Amniotic stem cell (primary cell): ENCODE results near the gene GPR55.

Experiments
- DNase-seq: peaks from one replicate; lab custom pipeline; 2025; lab: John Stamatoyannopoulos, UW

The GPR55 gene

DNA sequence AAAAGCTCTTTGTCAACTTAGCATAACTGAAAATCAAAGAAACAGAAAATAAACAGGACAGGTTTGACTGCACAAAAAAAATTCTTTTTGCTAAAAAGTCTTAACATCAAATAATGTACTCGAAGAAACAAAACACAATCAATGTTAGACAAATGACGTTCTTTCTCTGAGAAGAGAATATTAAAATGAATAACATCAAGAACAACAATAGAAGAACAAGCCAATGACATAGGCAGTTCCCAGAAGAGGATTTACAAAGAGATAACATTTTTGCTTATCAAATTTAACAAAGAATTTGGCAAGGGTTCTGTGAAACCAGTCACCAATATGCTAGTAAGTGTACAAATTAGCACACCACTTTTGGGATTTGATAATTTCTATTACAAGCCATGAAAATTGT is 5.8 kb downstream of the GPR55 start:
- no peak for DNase-seq

DNA sequence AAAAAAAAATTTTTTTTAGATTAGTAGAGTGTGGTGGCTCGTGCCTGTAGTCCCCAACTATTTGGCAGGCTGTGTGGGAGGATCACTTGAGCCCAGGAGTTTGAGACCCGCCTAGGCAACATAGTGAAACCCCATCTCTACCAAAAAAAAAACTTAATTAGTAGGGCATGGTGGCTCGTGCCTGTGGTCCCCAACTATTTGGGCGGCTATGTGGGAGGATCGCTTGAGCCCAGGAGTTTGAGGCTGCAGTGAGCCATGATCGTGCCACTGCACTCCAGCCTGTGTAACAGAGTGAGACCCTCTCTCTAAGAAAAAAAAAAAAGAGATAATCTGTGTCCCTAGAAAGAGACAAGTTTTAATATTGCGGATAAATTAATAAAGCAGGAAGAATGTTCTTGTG is 8.8 kb downstream of the GPR55 start:
- no peak for DNase-seq

DNA sequence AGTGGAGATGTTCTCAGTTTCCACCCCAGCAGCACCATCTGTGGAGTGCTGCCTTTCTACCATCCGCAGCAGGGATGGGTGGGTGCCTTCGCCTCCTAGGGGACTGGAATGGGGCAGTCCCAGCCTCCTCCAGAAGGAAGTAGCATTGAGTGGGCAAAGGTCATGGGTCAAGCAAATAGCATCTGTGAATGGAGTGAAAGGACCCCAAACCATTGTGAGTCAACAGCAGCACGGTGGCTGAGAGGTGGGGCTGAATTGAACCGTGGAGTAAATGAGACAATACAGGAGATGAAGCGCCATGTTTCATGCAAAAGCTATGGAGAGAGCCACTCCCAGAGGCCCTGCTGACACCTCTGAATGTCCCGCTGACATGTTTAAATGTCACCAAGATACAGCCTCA is 9.7 kb downstream of the GPR55 start:
- DNase-seq: no peak

DNA sequence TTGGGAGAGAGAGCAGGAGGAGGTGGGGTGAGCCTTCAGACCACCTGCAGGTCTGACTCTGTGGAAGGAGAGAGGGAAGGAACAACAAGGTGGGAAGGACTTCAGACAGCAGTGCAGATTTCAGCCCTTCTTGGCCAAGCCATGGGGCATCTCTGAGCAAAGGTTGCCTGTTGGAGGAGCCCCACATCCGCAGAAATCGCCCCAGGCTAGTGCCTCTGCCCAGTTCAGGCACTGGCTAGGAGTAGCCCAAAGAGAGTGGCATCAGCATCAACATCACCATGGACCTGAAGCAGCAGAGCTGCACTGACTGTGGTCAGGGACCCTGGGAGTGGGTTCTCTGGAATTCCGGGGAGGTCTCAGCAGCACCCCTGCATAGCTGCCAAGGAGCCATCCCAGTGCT is 10.2 kb downstream of the GPR55 start:
- DNase-seq: no peak

DNA sequence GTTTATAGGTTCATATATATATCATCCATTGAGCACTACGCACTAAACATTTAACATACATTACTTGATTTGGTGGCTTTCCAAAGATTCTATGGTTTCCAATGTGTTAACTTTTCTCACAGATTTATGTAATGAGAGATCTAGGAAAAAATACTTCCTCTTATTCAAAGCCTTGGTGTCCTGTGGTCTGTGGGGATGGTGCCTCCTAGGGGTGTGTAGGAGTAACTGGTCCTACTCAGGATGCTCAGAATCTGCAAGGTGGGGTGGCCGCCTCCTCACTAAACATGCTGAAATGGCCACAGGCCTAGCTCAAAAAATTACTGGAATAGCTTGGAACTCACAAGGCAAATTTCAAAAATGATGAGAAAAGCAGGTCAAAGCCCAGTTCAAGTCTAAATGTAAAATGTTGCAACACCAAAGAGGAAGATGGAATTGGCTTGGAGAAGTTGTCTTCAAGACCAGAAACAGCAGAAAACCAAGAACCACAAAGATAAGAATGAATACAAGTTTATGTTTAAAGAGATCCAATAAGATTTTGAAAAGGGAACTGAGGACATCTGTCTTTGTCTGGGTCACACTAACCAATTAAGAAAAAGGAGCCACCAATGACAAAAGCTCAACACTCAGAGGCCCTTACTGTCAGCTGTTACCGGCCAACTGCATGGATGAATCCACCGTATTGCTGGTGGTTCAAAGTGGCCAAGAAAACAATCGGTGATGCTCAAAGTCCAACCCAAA is 11.5 kb downstream of the GPR55 start:
- no peak for DNase-seq

DNA sequence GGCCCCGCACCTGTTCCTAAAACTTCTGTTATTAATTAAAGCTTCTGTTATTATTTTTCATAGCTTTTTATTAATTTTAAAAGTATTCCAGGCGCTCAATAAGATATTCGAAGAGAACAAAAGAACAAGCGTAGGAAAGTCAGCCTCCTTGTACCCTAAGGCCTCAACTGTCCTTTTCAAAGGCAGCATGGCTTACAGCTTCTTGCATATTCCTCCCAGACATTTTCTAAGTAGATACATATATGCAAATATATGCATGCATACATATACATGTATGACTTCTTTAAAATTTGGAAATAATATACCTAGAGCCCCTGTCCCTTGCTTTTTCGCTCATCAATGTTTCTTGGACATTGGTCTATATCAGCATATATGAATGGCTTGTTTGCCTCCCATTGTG is 12.3 kb downstream of the GPR55 start:
- DNase-seq: no peak

DNA sequence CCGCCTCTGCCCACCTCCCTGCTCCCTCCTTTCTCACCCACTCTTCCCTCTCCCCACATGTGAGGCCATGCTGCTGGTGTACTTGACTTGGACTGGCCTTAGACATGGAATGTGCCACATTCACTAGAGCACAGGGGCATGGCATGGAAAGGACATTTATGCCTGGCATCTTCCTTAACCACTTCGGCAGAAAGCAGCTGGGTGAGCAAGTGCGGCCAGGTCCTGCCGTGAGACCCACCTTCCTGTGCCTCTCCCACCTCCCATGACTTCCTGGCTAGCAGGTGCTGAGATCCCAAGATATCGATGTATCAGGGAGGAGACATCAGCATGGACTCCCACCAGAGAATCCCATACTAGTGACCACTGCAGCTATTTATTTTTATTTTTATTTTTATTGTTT is 13.0 kb downstream of the GPR55 start:
- no peak for DNase-seq

DNA sequence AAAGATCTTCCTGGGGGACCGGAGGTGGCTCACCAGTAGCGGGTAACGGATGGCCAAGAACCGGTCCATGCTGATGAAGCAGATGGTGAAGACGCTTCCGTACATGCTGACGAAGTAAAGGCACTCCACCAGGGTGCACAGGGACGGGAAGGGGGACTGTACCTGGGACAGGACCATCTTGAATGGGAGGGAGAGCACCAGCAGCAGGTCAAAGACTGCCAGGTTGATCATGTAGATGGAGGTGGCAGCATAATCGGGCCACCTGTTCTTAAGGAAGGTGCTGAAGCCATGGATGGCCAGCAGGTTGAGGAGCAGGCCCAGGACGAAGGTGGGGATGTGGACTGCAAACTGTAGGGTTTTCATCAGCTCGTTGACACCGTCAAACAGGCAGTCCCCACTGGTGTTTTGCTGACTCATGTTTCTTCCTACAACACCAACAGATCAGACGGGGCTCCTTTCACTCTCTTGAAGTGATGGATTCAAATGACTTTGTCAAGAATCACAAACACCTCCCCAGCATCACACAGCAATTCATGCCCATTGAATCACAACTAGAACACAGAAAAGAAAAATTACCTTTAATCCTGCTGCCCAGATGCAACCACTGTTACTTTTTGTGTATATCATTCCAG is 14.4 kb downstream of the GPR55 start:
- DNase-seq: no peak

DNA sequence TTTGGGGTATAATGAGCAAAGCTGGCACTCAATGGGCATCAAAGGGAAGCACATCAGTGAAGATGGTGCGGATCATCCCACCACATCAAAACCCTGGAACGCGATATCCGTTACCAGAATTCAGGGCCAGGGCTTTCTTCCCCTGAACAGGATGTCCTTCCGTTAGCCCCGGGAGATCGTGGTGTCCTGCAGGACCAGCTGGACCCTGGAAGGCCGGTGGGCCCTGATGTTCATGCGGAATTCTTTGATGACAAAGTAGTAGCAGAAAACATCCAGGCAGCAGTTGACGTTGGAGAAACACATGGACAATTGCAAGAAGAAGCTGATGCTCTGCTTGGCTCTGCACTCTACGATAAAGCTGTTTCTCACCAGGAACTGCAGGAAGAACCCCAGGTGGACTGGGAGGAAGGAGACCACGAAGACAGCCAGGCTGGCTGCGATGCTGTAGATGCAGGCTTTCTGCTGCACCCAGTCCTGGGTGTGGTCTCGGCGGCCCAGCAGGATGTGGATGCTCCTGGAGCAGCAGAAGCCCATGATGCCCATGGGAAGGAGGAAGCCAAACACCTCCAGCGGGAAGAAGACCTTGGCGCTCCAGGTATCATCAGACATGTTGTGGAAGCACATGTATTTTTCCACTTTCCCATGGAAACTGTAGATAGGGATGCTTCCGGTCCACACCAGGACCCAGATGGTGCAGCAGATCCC is 15.0 kb downstream of the GPR55 start:
- no peak for DNase-seq

DNA sequence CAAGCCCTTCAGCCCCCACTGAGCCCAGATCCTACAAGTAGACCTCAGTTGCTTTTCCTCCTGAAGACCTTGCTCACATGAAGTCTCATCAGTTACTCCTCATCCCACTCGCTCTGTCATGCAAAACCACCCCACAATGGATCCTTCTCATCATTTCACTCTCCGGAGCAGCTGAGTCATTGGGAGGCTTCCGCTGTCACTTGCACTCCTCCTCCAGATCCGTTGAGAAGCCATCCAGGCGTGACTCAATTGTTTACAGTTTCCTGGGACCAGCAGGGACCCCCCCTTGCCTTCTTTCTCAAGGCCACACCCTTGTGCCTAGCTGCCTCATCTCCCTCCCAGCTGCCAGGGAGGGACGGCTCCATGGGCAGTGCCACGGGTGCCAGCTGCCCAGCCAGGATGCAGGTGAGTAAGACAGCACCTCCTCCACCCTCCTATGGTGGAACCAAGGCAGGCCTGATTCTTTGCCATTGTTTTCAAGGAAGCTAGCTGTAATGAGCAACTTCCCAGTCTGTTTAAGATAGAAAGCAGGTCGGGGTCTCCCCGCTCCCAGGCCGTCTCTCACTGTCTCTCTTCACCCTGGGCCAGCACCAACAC is 16.3 kb downstream of the GPR55 start:
- DNase-seq: no peak

DNA sequence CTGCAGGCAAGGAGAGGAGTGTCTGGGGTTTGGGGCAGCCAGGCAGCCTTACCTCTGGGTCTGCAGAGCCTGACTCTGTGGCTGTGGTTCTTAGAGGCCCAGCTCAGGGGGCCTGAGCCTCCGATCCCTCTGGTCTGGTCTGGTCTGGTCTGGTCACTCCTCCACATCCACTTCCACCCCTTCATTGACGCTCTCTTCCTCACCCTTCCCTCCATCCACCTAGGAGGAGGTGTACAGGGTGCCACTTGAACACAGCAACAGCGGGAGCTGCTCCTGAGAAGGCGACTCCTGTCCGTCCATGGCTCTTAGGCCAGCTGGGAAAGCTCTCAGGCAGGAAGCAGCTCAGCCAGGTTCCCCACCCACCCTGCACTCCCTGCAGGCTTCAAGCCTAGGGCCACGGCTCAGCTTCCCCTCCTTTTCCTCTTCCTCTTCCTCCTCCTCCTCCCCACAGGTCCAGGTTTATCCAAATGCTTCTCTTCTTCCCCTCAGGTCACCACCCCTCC is 16.9 kb downstream of the GPR55 start:
- no peak for DNase-seq

DNA sequence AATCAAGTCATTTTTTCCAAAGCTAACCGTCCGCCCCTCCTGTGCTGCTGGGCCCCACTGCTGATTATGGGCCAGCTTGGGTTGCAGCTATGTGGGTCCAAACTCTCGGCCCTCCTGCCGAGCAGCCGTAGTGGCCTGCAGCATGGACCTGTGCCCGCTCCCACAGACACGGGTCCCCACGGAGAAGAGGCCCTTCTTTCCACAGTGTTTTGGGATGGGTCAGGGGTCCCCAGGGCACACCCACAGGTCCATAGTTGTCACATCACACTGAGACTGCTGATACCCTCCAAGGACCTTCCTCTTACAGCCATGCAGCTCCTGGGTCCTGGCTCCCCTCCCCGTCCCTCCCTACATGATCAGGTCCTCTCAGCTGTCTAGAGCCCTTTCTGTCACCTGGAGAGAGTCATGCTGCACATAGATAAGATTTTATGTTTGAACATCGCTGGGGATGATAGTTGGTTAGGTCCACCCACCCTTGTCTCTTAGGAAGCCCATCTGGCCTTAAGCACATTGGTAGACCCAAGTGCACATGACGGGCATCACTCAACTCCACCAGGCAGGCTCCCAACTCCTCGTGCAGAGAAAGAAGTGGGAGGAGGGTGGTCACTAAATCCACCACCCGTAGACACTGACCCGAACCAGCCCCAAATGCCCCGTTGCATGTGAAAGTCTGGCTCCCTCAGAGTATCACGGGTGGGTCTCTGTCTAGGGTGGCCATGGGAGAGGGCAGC is 17.5 kb downstream of the GPR55 start:
- DNase-seq: no peak

DNA sequence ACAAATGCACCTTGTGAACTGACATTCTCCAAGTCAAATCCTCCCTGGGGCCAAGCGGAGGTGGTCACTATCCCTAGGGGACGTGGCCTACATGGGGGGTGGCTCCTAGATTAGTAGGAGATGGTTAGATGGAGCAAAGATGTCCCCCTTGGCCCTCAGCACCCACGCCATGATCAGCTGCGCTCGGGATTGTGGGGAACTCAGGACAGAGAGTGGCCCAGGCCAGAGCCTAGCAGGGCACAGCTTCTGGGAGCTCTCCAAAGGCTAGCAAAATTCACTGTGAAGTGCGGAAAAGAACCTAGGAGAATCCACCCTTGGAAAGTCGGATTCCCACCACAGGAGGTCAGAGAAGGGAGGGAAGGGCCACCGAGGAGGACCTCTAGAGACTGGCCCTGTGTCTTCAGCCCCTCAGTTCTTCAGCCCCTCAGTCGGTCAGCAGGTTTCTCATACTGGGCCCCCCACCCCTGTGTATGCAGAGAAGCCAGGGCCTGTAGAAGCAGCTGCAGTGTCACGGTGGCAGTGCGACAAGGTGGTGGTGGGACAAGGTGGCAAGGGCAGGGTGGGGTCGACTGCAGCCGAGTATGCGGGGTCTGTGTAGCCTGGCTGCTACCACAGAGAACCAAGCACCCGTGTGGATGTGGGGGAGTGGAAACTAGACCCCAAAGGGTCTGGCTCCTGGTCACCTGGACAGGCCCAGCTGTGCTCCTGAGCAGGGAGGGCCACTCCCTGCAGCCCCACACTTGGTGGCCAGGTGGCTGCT is 18.4 kb downstream of the GPR55 start:
- DNase-seq: no peak

DNA sequence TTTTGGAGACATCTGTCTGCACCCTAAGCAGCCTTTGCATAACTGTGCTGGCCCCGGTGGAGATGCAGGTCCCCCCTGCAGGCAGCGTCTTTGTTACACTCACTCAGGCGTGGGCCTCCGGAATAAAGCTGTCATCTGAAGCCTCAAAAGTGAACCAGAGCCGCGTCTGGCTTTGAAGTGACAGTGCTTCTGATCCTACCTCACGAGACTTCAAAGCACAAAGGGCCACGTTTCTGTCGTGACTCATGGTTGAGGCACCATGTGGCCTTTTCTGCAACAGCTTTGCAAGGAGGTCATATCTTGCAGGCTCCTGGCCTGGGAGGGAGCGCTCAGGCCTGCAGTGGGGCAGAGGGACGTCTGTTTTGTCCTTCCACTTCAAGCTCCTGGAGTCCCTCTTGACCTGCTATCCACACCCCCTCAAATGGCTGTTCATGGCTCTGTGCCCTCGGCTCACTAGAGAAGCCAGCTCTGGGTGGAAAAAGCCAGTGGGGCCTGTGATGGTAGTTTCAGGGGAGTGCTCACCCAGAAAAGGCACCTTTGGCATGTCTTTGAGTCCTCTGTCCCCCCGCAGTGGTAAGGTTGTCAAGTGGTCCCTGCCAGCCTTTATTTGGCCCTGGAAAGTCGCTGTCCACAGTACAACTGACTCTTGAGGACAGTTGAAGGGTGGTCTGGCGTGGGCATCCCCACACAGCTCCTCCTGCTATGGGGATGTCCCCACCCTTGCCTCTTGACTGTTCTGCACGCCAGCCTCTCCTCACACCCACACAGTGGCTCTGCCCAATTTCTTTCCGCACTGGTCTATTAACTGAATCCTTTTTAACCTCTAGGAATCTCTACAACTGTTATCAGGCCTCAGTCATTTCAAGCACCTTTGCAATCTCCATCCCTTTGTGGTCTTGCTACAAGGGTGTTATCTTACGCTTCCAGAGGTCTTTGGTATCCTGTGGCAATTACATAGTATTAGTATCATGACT is 19.3 kb downstream of the GPR55 start:
- no peak for DNase-seq

DNA sequence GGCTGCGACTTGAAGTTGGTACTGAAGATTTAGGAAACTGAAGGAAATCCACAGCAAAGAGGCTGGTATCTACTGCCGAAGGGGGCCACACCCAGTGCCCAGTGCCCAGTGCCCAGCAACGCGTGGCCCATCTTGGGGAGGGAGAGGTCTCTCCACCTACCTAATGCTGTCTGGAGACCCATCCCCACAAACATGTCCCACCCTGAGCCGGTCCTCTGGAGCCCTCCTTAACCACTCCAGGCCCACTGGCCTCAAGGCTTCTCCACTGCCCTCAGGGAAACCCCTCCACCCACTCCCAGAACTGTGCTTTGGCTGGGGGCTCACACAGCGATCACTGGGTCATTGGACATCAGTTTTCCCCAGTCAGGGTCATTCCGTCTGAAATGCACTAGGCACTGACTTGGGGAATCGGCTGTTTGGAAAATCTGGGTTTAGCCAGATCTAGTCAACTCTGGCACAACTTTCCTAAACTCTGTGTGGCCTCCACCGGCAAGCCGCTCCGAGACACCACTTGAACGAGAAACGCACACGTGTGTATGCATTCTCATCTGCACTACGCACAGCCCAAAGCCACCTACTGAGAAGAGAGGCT is 20.1 kb downstream of the GPR55 start:
- no peak for DNase-seq

DNA sequence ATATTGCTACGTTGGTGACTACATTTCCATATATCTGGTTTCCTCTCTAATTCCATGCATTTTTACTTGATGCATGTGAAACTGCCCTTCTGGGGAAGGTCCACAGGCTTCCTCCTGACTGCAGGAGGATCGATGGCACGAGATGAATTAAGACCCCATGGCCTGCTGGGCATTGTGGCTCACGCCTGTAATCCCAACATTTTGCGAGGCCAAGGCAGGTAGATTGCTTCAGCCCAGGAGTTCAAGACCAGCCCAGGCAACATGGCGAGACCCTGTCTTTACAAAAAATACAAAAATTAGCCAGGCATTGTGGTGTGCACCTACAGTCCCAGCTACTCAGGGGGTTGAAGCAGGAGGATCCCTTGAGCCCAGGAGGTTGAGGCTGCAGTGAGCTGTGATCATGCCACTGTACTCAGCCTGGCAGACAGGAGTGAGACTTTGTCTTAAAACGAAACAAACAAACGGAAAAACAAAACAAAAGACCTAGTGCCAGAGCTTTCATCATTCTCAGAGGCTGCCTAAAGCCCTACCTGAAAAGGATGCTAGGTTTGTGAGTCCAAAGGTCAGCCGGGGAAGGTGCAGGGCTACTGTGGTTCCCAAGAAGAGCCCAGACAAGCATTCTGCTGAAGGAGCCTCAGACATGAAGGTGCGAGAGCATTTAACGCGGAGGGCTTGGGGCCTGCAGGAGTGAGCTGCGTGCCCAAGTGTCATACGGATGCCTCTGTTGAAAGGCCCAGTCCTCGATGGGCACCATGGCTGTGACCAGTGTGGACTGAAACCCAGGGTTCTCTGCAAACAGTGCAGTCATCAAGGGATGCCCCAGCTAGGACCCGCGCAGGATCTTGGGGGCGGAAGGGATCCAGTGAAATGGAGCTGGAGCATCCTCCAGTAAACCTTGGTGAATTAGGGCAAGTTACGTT is 21.6 kb downstream of the GPR55 start:
- DNase-seq: no peak

DNA sequence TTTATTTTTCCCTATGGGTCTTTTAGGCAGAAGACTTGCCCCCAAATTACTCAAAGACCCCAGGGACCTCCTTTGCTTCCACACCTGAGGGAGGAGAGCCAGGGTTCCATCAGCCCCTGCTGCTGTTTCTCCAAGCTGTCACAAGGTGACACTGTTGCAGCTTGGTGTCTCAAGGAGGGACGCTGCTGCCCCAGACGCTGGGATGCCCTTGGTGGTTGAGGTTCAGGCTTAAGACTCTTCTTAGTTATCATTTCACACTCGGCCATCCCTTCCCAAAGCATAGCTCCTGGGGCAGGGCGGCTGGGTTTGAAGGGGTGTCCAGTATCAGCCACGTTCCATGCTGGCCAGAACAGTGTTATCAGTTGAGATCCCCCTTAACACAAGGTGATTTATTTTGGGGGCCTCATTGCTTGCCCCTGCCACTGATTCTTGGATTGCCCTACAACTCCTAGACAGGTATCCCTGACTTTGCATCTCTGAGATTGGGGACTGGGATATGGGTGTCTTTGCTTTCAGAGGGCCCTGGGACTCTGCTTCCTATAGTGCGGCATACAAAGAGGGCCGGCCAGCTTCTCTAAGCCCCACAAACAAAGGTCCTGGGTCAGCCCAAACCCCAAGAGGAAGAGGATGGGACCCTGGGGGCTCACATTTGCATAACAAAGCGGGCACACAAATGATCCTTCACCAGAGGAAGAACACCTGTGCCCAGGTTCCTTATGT is 22.7 kb downstream of the GPR55 start:
- no peak for DNase-seq

DNA sequence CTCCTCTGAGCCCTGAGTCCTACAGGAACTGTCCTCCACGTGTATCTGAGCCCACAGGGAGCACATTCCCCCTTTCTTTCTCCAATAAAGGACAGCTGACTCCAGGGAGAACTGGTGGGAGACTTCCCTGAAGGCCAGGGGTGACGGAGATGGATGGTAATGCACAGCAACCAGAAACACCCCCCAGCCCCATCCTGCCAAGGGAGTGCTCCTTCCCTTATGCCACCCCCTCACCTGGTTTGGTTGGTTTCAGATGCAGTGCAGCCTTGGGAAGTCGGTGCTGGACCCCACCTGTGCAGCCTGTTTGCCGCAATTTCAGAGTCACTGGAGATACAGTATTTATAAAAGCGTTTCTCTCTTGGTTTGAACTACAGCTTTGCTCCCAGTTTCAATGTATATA is 24.0 kb downstream of the GPR55 start:
- no peak for DNase-seq
